GM23338 (cell line): ENCODE data around the gene TFEB. TPM values are rescaled to one million over a fixed set of nuclear protein-coding genes. Genes with fewer than 3 reads are reported as not detected.

Experiments
- ATAC-seq: fragments of 200-7000 bp; cut with Tn5 transposase; 3 replicates; pipeline ENCODE4 v1.9.1; 2020
- DNase-seq: peaks from one replicate; pipeline ENCODE4 v3.0.0-alpha.2; 2015; ENCODE audit warnings: low spot score
- H2AFZ ChIP-seq: fragments of 200-600 bp; sonication (generic); 2 replicates; pipeline ENCODE4 v1.8.0; 2016; ENCODE audit warnings: antibody characterized with exemption, mild to moderate bottlenecking, moderate library complexity
- H3F3A ChIP-seq: fragments of 200-600 bp; sonication (generic); replicated peaks from 2 replicates; pipeline ENCODE4 v1.8.0; 2017; ENCODE audit warnings: antibody characterized with exemption, mixed run types, low read depth
- H3K27ac ChIP-seq: fragments of 200-600 bp; sonication (generic); 2 replicates; pipeline ENCODE4 v1.6.1; 2016; ENCODE audit warnings: low read depth
- H3K27me3 ChIP-seq: fragments of 200-600 bp; sonication (generic); 2 replicates; pipeline ENCODE4 v1.8.0; 2016; ENCODE audit warnings: mild to moderate bottlenecking, mixed run types, moderate library complexity; ENCODE audit not compliant: insufficient read depth
- H3K36me3 ChIP-seq: fragments of 200-600 bp; sonication (generic); 2 replicates; pipeline ENCODE4 v1.8.0; 2016; ENCODE audit warnings: mild to moderate bottlenecking; ENCODE audit not compliant: insufficient read depth
- H3K4me1 ChIP-seq: fragments of 200-600 bp; sonication (generic); 2 replicates; pipeline ENCODE4 v1.8.0; 2016; ENCODE audit warnings: mild to moderate bottlenecking, moderate library complexity; ENCODE audit not compliant: insufficient read depth
- H3K4me2 ChIP-seq: fragments of 200-600 bp; sonication (generic); 2 replicates; pipeline ENCODE4 v1.7.1; 2017; ENCODE audit warnings: mixed run types
- H3K4me3 ChIP-seq: fragments of 200-600 bp; sonication (generic); 2 replicates; pipeline ENCODE4 v1.6.1; 2016; ENCODE audit warnings: mixed run types
- H3K79me2 ChIP-seq: fragments of 200-600 bp; sonication (generic); replicated peaks from 2 replicates; pipeline ENCODE4 v1.8.0; 2017; ENCODE audit warnings: mild to moderate bottlenecking; ENCODE audit not compliant: insufficient read depth
- H3K9me2 ChIP-seq: fragments of 200-600 bp; sonication (generic); 2 replicates; pipeline ENCODE4 v1.8.0; 2017; ENCODE audit not compliant: insufficient read depth
- H4K20me1 ChIP-seq: fragments of 200-600 bp; sonication (generic); replicated peaks from 2 replicates; pipeline ENCODE4 v1.8.0; 2017; ENCODE audit warnings: mild to moderate bottlenecking; ENCODE audit not compliant: insufficient read depth
- H3K27ac Mint-ChIP-seq: 2 replicates; pipeline ENCODE4 v1.8.0; 2020; ENCODE audit warnings: inconsistent platforms, mild to moderate bottlenecking, moderate library complexity, mixed read lengths
- H3K27me3 Mint-ChIP-seq: 3 replicates; pipeline ENCODE4 v1.8.0; 2022; ENCODE audit warnings: low read depth, mild to moderate bottlenecking, moderate library complexity, mixed read lengths, inconsistent platforms; ENCODE audit not compliant: insufficient read depth, poor library complexity
- H3K36me3 Mint-ChIP-seq: 3 replicates; pipeline ENCODE4 v1.8.0; 2021; ENCODE audit warnings: low read depth, mild to moderate bottlenecking, inconsistent platforms, moderate library complexity, mixed read lengths
- H3K4me1 Mint-ChIP-seq: 3 replicates; pipeline ENCODE4 v1.8.0; 2020; ENCODE audit warnings: mild to moderate bottlenecking, inconsistent platforms, mixed read lengths
- H3K4me3 Mint-ChIP-seq: 3 replicates; pipeline ENCODE4 v1.8.0; 2021; ENCODE audit warnings: moderate library complexity, mild to moderate bottlenecking, inconsistent platforms, mixed read lengths
- H3K9me3 Mint-ChIP-seq: 3 replicates; pipeline ENCODE4 v1.8.0; 2020; ENCODE audit warnings: moderate library complexity, mild to moderate bottlenecking, inconsistent platforms, mixed read lengths
- CREB1 ChIP-seq: fragments of 250-450 bp; sonication (Bioruptor Pico); IDR thresholded peaks from 2 replicates; pipeline ENCODE4 v1.5.0; 2020; ENCODE audit warnings: low read depth, mild to moderate bottlenecking, moderate library complexity
- EZH2 ChIP-seq: fragments of 200-600 bp; sonication (generic); IDR thresholded peaks from one replicate; pipeline ENCODE4 v1.8.0; 2017; ENCODE audit warnings: antibody characterized with exemption, mild to moderate bottlenecking, low read depth; ENCODE audit not compliant: unreplicated experiment
- EZH2phosphoT487 ChIP-seq: fragments of 200-600 bp; sonication (generic); IDR thresholded peaks from one replicate; pipeline ENCODE4 v1.8.1; 2018; ENCODE audit warnings: antibody characterized with exemption; ENCODE audit not compliant: unreplicated experiment
- JUNB ChIP-seq: IDR thresholded peaks from one replicate; pipeline ENCODE4 v1.6.1; 2016; ENCODE audit warnings: antibody characterized with exemption; ENCODE audit not compliant: unreplicated experiment
- NANOG ChIP-seq: IDR thresholded peaks from 2 replicates; pipeline ENCODE4 v1.6.1; 2016; ENCODE audit warnings: antibody characterized with exemption, borderline replicate concordance
- POLR2AphosphoS5 ChIP-seq: IDR thresholded peaks from 2 replicates; pipeline ENCODE4 v1.6.1; 2016; ENCODE audit warnings: antibody characterized with exemption, low read depth
- STAT1 ChIP-seq: IDR thresholded peaks from one replicate; pipeline ENCODE4 v1.6.1; 2016; ENCODE audit warnings: antibody characterized with exemption; ENCODE audit not compliant: unreplicated experiment
- ZNF114 ChIP-seq: fragments of 250-450 bp; sonication (Bioruptor Pico); IDR thresholded peaks from 2 replicates; pipeline ENCODE4 v1.5.0; 2020; ENCODE audit warnings: mild to moderate bottlenecking, moderate library complexity
- ZNF331 ChIP-seq: fragments of 250-450 bp; sonication (Bioruptor Pico); IDR thresholded peaks from 2 replicates; pipeline ENCODE4 v1.5.0; 2020; ENCODE audit warnings: low read depth, mild to moderate bottlenecking, moderate library complexity
- polyA plus RNA-seq: library from polyadenylated mRNA; unstranded; fragments of >200 nt; fragmentation: Nextera tagmentation; extraction: Ambion mirVana; gene quantifications from 2 replicates; pipeline ENCODE4 v1.2.1, GENCODE V29; 2016
- total RNA-seq: library from RNA; depleted of rRNA; stranded (reverse); fragments of >200 nt; shearing (Covaris generic); gene quantifications from 2 replicates; pipeline ENCODE4 v1.2.3, GENCODE V29; 2014
- TF ChIP-seq, protein P1 (sequence below): IDR thresholded peaks from one replicate; pipeline ENCODE4 v1.6.1; 2018; ENCODE audit warnings: antibody characterized with exemption; ENCODE audit not compliant: unreplicated experiment
- TF ChIP-seq, protein P2 (sequence below): IDR thresholded peaks from 2 replicates; pipeline ENCODE4 v1.6.1; 2016; ENCODE audit warnings: antibody characterized with exemption
- TF ChIP-seq, protein P3 (sequence below), 2 experiments: fragments of 200-600 bp in 1 of 2; sonication (generic) in 1 of 2; conservative IDR thresholded peaks; 2 replicates each; pipeline versions ENCODE4 v1.5.1 to v1.6.1; 2016 to 2017; ENCODE audit warnings: antibody characterized with exemption in 2 of 2, low read depth in 2 of 2, mild to moderate bottlenecking in 2 of 2, moderate library complexity in 1 of 2
- TF ChIP-seq, protein P4 (sequence below): fragments of 250-450 bp; sonication (Bioruptor Pico); IDR thresholded peaks from 2 replicates; pipeline ENCODE4 v1.5.0; 2020; ENCODE audit warnings: mild to moderate bottlenecking, moderate library complexity

TFEB gene
- total and polyA plus RNA-seq, 2 experiments from 2014 or later = 1.3 to 4.3 TPM

DNA sequence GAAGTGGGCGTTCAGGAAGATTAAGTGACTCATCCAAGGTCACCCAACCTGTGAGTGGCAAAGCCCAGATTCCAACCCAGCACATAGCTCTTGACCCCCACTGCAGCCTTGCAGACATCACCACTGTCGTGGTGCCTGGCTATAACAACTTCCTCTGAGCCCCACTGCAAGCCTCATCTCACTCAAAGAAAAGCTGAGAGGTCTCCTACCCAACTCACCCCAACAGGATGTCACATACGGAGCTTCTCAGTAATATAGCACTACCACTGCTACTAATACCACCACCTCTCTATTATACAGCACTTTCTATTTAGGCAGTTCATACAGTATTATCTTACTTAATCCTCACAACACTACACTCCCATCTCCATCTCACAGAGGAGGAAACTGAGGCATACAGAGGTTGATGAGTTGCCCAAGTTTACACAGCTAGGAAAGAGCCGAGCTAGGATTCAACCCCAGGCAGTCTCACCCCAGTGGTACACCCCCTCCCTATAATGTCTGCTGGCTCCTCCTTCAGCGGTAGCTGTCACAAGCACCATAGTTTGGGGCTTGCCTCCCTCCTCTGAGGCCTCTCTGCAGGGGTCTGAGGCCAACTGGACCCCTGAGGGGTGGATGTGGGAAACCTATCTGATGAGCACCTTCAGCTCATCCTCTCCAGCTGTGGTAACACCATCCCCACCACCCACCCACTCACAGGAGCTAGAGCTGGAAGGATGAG lies 19.5 kb downstream of the TFEB start:
- Mint-ChIP-seq H3K4me1 (peaks cover 9% of the 10 kb centered on the region; the same call in 2 of the 3 replicates), H3K9me3 (no peaks in the 10 kb centered on the region), H3K27me3 (no peaks in the 10 kb centered on the region), H3K27ac (no peak overlapping the region), H3K4me3 (no peak overlapping the region), H3K36me3 (no peaks in the 10 kb centered on the region)
- ATAC-seq = no peak
- H2AFZ ChIP-seq = no peak overlapping the region
- H3K4me3 ChIP-seq = no peak overlapping the region
- H3K36me3 ChIP-seq = no peaks in the 10 kb centered on the region
- H3F3A ChIP-seq = no peaks in the 10 kb centered on the region
- no peaks in the 10 kb centered on the region for H3K79me2 ChIP-seq
- no peak for TF ChIP-seq NANOG
- TF ChIP-seq EZH2 = no peak
- TF ChIP-seq, protein P1, sequence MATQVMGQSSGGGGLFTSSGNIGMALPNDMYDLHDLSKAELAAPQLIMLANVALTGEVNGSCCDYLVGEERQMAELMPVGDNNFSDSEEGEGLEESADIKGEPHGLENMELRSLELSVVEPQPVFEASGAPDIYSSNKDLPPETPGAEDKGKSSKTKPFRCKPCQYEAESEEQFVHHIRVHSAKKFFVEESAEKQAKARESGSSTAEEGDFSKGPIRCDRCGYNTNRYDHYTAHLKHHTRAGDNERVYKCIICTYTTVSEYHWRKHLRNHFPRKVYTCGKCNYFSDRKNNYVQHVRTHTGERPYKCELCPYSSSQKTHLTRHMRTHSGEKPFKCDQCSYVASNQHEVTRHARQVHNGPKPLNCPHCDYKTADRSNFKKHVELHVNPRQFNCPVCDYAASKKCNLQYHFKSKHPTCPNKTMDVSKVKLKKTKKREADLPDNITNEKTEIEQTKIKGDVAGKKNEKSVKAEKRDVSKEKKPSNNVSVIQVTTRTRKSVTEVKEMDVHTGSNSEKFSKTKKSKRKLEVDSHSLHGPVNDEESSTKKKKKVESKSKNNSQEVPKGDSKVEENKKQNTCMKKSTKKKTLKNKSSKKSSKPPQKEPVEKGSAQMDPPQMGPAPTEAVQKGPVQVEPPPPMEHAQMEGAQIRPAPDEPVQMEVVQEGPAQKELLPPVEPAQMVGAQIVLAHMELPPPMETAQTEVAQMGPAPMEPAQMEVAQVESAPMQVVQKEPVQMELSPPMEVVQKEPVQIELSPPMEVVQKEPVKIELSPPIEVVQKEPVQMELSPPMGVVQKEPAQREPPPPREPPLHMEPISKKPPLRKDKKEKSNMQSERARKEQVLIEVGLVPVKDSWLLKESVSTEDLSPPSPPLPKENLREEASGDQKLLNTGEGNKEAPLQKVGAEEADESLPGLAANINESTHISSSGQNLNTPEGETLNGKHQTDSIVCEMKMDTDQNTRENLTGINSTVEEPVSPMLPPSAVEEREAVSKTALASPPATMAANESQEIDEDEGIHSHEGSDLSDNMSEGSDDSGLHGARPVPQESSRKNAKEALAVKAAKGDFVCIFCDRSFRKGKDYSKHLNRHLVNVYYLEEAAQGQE = no peak
- TF ChIP-seq, protein P2, sequence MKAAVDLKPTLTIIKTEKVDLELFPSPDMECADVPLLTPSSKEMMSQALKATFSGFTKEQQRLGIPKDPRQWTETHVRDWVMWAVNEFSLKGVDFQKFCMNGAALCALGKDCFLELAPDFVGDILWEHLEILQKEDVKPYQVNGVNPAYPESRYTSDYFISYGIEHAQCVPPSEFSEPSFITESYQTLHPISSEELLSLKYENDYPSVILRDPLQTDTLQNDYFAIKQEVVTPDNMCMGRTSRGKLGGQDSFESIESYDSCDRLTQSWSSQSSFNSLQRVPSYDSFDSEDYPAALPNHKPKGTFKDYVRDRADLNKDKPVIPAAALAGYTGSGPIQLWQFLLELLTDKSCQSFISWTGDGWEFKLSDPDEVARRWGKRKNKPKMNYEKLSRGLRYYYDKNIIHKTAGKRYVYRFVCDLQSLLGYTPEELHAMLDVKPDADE = no peak
- TF ChIP-seq POLR2AphosphoS5 = no peak
- no peak for TF ChIP-seq ZNF114
- TF ChIP-seq EZH2phosphoT487 = no peak
- TF ChIP-seq ZNF331 (CRISPR knock-in tag) = no peak
- no peak for TF ChIP-seq STAT1
- TF ChIP-seq, protein P3, sequence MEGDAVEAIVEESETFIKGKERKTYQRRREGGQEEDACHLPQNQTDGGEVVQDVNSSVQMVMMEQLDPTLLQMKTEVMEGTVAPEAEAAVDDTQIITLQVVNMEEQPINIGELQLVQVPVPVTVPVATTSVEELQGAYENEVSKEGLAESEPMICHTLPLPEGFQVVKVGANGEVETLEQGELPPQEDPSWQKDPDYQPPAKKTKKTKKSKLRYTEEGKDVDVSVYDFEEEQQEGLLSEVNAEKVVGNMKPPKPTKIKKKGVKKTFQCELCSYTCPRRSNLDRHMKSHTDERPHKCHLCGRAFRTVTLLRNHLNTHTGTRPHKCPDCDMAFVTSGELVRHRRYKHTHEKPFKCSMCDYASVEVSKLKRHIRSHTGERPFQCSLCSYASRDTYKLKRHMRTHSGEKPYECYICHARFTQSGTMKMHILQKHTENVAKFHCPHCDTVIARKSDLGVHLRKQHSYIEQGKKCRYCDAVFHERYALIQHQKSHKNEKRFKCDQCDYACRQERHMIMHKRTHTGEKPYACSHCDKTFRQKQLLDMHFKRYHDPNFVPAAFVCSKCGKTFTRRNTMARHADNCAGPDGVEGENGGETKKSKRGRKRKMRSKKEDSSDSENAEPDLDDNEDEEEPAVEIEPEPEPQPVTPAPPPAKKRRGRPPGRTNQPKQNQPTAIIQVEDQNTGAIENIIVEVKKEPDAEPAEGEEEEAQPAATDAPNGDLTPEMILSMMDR (conservative IDR thresholded peaks at IDR 0.05; ENCODE audit: low read depth in 2 of 2) = no peak
- no peak for TF ChIP-seq CREB1 (CRISPR knock-in tag)
- TF ChIP-seq, protein P4, sequence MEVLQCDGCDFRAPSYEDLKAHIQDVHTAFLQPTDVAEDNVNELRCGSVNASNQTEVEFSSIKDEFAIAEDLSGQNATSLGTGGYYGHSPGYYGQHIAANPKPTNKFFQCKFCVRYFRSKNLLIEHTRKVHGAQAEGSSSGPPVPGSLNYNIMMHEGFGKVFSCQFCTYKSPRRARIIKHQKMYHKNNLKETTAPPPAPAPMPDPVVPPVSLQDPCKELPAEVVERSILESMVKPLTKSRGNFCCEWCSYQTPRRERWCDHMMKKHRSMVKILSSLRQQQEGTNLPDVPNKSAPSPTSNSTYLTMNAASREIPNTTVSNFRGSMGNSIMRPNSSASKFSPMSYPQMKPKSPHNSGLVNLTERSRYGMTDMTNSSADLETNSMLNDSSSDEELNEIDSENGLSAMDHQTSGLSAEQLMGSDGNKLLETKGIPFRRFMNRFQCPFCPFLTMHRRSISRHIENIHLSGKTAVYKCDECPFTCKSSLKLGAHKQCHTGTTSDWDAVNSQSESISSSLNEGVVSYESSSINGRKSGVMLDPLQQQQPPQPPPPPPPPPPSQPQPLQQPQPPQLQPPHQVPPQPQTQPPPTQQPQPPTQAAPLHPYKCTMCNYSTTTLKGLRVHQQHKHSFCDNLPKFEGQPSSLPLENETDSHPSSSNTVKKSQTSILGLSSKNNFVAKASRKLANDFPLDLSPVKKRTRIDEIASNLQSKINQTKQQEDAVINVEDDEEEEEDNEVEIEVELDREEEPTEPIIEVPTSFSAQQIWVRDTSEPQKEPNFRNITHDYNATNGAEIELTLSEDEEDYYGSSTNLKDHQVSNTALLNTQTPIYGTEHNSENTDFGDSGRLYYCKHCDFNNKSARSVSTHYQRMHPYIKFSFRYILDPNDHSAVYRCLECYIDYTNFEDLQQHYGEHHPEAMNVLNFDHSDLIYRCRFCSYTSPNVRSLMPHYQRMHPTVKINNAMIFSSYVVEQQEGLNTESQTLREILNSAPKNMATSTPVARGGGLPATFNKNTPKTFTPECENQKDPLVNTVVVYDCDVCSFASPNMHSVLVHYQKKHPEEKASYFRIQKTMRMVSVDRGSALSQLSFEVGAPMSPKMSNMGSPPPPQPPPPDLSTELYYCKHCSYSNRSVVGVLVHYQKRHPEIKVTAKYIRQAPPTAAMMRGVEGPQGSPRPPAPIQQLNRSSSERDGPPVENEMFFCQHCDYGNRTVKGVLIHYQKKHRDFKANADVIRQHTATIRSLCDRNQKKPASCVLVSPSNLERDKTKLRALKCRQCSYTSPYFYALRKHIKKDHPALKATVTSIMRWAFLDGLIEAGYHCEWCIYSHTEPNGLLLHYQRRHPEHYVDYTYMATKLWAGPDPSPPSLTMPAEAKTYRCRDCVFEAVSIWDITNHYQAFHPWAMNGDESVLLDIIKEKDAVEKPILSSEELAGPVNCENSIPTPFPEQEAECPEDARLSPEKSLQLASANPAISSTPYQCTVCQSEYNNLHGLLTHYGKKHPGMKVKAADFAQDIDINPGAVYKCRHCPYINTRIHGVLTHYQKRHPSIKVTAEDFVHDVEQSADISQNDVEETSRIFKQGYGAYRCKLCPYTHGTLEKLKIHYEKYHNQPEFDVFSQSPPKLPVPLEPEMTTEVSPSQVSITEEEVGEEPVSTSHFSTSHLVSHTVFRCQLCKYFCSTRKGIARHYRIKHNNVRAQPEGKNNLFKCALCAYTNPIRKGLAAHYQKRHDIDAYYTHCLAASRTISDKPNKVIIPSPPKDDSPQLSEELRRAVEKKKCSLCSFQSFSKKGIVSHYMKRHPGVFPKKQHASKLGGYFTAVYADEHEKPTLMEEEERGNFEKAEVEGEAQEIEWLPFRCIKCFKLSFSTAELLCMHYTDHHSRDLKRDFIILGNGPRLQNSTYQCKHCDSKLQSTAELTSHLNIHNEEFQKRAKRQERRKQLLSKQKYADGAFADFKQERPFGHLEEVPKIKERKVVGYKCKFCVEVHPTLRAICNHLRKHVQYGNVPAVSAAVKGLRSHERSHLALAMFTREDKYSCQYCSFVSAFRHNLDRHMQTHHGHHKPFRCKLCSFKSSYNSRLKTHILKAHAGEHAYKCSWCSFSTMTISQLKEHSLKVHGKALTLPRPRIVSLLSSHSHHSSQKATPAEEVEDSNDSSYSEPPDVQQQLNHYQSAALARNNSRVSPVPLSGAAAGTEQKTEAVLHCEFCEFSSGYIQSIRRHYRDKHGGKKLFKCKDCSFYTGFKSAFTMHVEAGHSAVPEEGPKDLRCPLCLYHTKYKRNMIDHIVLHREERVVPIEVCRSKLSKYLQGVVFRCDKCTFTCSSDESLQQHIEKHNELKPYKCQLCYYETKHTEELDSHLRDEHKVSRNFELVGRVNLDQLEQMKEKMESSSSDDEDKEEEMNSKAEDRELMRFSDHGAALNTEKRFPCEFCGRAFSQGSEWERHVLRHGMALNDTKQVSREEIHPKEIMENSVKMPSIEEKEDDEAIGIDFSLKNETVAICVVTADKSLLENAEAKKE = no peak
- TF ChIP-seq JUNB = no peak
- DNase-seq = no peak
- H4K20me1 ChIP-seq = no peaks in the 10 kb centered on the region
- H3K4me1 ChIP-seq = no peaks in the 10 kb centered on the region
- H3K27ac ChIP-seq = no peak overlapping the region
- H3K9me2 ChIP-seq = no peaks in the 10 kb centered on the region
- H3K4me2 ChIP-seq = no peak overlapping the region
- H3K27me3 ChIP-seq = no peaks in the 10 kb centered on the region
